ENCODE results near the gene CMC2.

- no peak for TF ChIP-seq POLR2AphosphoS5 (IDR thresholded peaks at IDR 0.05; ENCODE audit: low read depth, low read length)
- peak; percentile 63; the same call in 1 of the 2 replicates for TF ChIP-seq POLR2A (IDR thresholded peaks at IDR 0.05; ENCODE audit: low read depth, low read length)
- TF ChIP-seq TAF1 (IDR thresholded peaks at IDR 0.05; ENCODE audit: borderline replicate concordance, low read depth, low read length), result 0 out of 2 replicates have a peak, but pooled peaks have one; percentile 50
These were observed 28.8 kb upstream of the CMC2 start, which contains the start of gene ATMIN for GRCh38 chr16:81035398-81035974.
